HG03521 (cell line): Measurements from ENCODE around the gene ACBD6.

Experiments
- ATAC-seq: cut with Tn5 transposase; IDR thresholded peaks from one replicate; pipeline ENCODE4 v1.9.1; 2021; ENCODE audit warnings: mild to moderate bottlenecking, moderate library complexity; ENCODE audit not compliant: unreplicated experiment

The ACBD6 gene

GRCh38 chr1:180277476-180278193, 224.7 kb downstream of the ACBD6 start:
- no peak for ATAC-seq

DNA sequence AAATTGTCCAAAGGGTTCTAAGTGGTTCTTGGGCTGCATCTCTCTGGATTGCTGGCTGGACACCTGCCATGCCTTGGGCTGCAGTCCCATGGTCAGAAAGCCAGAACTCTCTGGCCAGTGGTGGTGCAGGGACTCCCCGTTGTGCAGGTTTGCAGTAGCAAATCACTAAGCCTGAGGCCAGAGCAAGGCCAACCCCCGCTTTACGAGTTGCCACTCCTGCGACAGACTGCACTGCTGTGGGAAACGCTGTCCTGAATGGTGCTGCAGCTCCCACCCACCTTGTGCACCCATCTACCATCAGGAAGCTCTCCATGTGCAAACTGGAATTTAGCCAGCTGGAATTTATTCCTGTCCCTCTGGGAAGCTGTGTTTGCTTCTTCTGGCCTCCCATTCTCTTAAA, 226.7 kb downstream of the ACBD6 start:
- ATAC-seq, result no peak

- ATAC-seq, result no peak
Measured at GRCh38 chr1:180274221-180274620, 228.2 kb downstream of the ACBD6 start.

DNA sequence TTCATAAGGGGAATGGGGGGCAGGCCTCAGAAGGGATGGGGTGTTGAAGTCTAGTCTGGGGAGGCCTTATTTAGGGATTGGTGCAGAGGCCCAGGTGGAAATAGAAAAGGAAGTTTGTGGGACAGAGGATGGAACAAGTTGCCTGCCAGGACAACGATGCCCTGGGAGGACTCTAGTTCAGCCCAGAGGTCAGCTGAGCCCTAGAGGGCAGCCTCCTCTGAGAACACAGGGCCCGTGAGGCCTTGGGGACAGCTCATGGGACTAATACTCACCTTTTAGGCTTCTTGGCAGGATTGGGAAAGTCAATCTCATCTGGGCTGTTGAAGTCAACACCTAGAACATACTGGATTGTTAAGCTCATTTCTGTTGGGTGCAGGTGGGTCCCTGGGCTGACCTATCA, 229.3 kb downstream of the ACBD6 start:
- ATAC-seq, result no peak

DNA sequence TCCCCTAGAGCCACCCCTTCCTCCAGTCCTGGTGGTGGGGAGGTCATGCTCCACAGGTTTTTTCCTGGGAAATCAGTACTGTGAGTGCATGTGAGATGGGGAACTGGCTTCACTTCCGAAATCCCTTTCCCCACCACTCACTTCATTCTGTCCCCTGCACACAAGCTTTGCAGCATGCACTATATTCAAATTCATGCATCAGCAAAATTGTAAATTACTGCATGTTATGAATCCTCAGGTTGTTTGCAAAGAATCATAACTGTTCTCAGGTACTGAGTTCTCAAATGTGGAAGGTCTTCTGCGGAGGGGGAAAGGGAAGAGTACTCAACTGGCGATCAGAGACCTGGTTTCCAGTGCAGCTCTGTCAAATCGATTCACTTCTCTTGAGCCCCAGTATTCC, 230.0 kb downstream of the ACBD6 start:
- ATAC-seq, result no peak

DNA sequence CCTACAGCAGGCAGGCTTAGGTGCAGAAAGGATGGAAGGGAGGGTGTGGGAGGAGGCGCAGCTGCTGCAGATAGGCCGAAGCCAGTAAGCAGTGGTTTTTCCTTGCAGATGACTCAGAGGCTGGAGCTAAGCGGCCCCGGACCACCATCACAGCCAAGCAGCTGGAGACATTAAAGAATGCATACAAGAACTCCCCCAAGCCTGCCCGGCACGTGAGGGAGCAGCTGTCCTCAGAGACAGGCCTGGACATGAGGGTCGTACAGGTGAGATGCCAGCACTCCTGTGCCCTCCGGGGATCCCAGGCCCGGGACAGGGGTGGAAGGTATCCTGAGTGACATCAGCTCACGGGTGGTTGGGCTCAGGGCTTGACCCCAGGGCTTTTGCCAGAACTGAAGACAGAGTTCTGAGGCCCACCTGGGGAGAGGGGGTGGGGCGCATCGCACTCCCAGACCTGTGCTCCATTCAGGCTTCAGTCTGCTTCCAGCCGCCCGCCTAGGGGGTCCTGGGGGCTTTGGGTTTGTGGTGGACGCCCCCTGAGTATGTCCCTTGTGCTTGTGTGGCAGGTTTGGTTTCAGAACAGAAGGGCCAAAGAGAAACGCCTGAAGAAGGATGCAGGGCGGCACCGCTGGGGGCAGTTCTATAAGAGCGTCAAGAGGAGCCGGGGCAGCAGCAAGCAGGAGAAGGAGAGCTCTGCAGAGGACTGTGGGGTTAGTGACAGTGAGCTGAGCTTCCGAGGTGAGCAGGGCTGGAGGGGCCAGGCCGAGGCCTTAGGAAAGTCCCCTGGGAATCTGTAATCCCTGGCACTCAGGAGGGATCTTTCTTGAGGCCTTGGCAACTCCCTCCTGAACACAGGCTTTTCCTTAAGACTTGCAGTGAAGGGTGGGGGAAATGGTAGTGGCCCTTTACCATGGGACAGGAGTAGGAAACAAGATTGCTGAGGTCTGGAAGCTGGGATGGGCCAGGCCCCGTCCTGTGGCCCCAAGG, 230.8 kb downstream of the ACBD6 start:
- ATAC-seq, result no peak

DNA sequence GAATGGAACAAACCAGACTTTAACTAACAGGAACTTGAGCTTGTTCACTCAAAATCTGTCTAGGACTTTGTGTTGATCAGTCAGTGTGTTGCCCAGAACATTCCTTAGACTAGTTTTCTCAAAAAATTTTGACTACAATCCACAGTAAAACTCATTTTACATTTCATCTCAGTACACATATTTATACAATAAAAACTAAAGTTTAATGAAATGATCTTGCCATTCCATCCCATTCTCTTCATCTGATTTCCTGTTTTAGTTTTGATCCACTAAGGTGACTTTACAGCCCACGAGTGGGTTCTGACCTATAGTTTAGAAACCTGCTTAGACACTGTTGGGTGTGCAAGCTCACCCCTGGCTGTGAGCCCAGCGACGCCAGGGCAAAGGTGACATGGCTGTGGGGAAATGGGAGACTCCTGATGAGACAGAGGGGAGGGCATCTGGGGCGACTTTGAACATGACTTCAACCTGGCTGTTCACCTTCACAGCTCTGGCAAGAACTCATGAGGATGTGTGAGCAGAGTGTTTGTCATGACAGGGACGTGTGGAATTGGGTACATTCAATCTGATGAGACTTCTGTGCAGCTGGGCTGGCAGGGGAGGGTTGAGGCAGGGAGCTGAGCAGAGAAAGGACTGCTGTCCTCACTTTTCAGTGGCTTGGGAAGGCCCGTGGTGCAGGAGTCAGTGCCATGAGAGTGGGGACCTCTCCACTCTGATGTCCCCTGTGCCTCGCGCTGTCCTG, 231.7 kb downstream of the ACBD6 start:
- ATAC-seq, result no peak

DNA sequence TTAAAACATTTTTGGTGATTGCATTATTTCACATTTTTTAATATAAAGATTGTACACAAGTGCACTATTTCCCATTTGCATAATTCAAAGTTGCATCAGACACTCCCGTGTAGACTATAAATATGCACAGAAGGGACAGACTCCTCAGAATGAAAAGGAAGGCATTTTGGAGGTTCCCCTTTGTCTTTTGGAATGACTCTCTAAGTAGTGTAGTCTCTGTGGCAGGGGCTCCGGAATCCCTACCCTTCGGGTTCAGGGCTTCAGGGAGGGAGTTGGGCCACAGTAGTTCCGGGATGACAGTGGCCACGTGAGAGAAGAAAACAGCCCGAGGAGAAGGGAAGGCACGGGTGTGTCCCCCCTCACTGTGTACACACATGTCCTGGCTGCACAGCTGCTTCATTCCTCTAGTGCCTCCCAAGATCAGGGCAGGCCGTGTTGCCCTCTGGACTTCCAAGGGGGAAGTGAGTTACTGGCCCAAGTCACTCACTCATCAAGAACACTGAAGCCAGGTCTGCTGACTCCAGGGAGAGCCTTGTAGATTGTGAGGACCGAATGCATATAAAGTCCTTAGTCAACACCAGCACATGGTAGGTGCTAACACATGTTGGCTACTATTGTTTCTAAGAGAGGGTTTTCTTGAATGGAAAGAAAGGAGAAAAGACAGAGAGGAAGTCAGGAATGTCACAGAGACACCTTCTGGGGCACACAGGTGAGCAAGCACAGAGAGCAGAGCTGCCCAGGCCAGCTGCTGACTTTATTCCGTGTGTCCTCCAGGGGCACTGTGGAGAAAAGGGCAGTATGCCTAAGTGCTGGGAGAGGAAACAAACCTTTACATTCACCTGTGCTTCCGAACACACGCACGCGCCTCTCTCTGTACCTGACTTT, 232.5 kb downstream of the ACBD6 start:
- ATAC-seq, result no peak

- ATAC-seq, result no peak
Measured at GRCh38 chr1:180268556-180269075, 233.8 kb downstream of the ACBD6 start.

GRCh38 chr1:180267761-180268555, 234.4 kb downstream of the ACBD6 start:
- no peak for ATAC-seq

DNA sequence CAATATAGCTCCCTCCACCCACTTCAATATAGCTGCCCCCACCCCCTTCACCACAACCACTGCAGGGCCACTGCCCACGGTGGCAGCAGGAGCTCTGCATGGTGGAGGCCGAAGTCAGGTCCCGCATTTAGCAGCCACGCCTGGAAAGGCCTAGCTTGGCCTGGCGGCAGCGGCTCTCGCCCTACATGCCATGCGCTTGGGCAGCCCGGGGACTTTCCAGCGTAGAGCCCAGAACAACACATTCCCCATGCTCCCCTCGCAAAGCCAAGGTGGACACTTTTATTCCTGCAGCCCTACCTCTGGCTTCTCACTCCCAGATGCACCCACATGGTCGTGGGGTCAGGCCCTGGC, 235.2 kb downstream of the ACBD6 start:
- no peak for ATAC-seq

DNA sequence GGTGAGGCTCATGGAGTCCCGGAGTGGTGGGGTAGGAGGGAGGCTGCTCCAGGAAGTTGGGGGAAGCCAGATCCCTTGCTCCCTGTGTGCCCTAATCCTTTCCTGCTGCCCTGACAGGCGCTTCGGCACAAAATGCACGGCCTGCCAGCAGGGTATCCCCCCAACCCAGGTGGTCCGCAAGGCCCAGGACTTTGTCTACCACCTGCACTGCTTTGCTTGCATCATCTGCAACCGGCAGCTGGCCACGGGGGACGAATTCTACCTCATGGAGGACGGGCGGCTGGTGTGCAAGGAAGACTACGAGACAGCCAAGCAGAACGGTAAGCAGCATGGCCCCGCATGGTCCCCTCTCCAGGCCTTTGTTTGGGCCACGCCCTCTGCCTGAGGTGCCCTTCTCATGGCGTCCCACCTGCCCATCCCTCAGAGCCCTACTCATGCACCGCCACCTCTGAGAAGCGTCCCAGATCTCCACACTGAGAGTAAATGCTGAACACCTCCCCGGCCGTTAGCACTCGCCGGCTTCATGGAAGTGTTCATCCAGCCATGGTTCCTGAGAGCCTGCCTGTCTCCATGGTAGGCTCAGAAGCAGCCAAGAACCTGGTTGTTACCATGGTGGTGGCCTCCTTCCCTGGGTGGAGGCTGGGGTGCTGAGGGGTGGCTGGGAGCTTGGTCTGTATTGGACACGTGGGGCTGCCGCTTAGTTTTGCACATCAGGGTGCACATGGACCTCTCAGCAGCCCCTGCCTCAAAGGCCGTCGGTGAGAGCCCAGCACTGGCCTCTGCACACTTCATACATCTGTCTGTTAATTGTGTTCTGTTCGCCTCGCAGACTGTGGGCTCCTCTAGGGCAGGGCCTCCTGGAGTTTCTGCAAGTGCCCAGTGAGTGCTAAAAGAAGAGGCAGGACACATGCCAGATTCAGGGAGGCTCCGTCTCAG, 235.8 kb downstream of the ACBD6 start:
- ATAC-seq, result no peak

- ATAC-seq, result no peak
Measured at GRCh38 chr1:180265871-180266270, 236.5 kb downstream of the ACBD6 start.

GRCh38 chr1:180265201-180265600, 237.2 kb downstream of the ACBD6 start:
- ATAC-seq, result no peak

GRCh38 chr1:180264595-180264994, 237.8 kb downstream of the ACBD6 start:
- no peak for ATAC-seq

DNA sequence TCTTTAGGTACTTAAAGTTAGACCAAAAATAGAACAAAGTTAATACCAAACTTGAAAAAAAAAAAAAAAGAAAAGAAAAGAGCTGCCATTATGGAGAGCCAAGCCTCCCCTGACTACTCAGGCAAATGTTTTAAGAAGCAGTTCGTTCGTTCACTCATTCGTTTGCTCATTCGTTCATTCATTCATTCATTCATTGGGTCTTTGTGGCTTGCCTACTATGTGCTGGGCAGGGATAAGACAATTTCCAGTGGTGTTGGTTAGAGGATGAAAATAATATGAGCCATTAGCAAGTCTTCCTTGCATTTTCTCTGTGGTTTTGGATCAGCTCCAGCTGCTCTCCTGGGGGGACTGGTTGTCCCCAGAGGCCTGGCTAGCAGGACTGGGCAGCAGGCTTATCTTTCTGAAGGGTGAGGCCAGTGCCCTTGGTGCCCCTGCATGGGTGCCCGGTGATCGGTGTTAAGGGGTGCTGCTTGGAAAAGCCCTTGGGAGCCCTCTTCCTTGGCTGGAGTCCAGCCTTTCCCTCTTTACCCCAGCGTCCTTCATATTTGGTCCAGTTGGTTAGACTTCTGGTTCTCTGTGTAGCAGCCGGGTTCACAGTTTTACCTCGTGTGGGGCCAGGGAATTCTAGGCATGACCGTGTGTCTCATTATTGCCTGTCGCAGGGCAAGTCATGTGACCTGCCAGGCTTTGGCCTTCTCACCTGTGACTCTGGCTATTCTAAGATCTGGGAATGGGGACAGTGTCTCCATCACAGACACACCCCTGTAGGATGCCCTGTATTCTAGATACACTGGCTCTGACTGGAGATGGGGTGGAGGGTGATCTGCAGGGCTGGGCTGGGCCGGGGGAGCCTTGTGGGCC, 239.5 kb downstream of the ACBD6 start:
- ATAC-seq, result no peak

DNA sequence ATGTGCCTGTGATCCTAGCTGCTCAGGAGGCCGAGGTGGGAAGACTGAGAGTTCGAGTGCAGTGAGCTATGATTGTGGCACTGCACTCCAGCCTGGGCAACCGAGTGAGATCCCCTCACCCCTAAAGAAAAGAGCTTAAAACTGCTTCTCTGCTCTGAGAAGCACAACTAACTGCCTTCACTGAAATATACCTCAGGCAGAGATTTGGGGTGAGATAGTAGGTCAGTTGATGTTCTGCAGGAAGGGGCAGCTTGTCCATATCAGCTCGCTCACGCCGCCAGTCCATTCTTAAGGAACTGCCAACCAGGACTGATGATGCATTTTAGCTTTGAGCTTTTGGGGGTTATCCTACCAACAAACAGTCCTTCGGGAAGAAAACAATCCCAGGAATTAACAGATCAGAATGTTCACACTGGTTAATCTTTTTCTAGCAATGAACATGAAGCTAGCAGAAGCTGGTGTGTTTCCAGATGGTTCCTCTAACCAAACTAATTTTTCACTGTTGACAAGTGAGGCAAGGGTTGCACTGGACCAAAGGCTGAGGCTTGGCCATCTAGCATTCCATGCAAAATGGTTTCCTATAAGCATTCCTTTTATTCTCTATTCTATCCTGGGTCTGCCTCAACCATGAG, 240.7 kb downstream of the ACBD6 start:
- no peak for ATAC-seq
